SW480 (cell line): ENCODE data around the gene TMEM80.
"Not testable (repeated sequence)": the region's sequence is repeated elsewhere in the genome, so short reads cannot be mapped to it uniquely, and the experiment has no call there.

Source experiments
- DNase-seq: peaks from one replicate; pipeline ENCODE4 v3.0.0-alpha.2; 2016; ENCODE audit warnings: low spot score

Gene TMEM80

GRCh38 chr11:721741-722345 lies 26.2 kb downstream of the TMEM80 start:
- no peak for DNase-seq

DNA sequence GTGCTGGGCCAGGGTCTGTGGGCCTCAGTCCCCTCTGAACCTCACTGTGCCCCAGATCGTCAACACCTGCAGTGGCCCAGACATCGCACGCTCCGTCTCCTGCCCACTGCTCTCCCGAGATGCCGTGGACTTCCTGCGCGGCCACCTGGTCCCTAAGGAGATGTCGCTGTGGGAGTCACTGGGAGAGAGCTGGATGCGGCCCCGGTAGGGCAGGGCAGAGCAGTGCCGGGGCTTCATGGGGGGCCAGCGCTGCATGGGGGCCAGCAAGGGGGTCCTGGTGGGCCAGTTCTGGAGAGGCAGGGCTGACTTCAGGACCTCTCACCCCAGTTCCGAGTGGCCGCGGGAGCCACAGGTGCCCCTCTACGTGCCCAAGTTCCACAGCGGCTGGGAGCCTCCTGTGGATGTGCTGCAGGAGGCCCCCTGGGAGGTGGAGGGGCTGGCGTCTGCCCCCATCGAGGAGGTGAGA lies 26.8 kb downstream of the TMEM80 start:
- DNase-seq = no peak

DNA sequence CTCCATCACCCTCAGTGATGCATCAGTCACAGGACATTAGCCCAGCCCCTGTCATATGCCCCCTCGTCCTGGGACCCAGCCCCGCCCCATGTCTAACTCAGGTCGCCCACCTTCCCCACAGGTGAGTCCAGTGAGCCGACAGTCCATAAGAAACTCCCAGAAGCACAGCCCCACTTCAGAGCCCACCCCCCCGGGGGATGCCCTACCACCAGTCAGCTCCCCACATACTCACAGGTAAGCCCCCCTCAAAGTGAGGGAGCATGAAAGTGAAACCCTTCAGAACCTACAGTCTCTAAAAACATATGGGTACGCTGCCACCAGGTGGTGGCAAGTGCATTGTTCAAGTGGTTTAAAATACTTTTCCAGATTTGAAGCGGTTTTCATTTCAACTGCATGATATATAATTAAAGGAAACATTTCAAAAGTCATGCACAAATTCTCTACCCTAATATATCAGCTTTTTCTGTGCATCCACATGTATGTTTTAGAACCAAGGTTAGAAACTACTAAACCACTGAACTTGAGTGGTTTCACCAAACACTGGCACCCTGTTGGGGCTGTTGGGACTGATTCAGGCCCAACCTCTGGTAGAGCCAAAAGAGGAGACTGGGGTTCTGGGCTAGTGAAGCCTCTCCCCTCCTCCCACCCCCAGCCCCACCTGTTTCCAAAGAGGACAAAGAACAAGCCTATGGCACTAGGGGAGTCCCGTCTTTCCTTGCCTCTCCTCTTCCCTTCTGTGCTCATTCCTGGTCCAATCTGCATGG lies 27.7 kb downstream of the TMEM80 start:
- peak; percentile 52 for DNase-seq

DNA sequence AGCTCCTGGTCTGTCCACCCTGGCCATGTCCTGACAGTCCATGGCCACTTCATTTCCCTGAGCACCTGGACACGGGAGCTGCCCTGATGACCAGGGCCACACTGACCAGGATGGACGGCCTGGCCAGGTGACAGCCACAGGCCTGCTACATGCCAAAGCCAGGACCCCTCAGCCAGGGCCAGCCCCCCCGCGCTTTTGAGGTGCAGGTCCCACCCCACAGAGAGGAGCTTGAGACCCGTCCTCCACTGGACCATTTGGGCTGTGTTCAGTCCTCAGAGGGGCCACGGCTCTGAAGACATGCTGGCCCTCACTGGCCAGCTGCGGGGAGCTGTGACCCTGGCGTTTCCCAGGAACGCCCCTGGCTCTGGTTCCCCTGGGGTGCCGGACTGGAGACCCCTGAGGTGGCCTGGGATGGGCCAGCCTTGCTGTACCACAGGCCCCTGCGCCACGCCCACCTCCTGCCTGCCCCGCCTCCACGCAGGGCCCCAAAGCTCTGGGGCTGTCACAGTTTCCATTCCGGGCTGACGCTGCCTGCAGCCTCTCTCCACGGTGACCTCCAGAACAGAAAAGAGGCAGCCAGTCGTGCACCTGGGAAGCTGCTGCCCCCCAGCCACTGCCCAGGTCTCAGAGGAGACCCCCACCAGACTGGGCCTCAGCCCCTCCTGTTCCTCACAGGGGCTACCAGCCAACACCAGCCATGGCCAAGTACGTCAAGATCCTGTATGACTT lies 28.6 kb downstream of the TMEM80 start:
- no peak for DNase-seq

DNA sequence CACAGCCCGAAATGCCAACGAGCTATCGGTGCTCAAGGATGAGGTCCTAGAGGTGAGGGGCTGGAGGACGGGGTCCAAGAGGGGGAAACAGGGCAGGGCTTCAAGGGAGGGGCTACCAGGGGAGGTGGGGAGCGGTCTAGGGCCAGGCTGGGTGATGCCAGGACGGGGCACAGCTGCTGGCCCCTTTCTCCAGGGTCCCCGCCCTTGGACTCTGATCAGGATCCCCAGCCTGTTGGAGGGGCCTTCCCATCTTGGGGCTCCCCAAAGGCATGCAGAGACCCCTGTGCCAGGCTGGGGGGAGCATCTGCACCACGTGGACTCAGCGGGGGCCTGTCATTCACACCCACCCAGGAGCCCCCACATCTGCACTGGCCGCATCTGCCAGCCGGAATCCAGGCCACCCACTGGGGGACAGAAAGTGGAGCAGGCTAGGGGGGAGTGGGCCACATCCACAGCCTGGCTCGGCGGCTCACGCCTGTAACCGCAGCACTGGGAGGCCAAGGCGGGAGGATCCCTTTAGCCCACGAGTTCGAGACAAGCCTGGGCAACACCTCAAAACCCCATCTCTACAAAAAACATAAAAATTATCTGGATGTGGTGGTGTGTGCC lies 29.3 kb downstream of the TMEM80 start:
- DNase-seq = no peak

- DNase-seq = no peak
Measured at GRCh38 chr11:725624-726202, 30.1 kb downstream of the TMEM80 start.

- peak; percentile 75 for DNase-seq
Measured at GRCh38 chr11:726278-727220, 30.9 kb downstream of the TMEM80 start.

- DNase-seq = no peak
Measured at GRCh38 chr11:727281-727701, 31.7 kb downstream of the TMEM80 start.

- peak; percentile 89 for DNase-seq
Measured at GRCh38 chr11:727859-728748, 32.5 kb downstream of the TMEM80 start.

DNA sequence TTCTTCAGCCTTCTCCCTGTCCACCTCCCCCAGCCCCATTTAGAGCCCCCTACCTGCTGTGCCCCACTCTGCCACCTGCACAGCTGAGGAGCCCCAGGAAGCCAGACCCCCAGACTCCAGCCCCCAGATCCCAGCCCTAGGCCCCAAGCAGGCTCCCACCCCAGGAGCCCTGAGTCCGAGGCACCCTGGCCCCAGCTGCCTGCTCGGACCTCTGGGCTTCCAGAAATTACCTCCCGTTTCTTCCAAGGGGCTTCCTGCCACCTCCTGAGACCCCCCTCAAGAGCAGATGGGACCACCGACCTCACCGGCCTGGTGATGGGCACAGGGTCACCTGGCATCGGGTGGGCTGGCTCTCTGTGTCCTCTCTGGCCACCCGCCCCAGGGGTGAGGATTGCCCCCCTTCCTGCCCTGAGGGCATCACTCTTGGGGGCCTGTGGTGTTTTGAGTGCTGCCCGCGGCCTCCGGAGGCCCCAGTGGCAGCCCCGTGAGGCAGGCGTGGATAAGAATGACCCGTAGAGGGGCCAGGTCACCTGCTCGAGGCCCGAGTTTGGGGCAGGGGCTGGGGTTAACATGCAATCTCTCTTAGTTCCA lies 33.4 kb downstream of the TMEM80 start:
- DNase-seq = no peak

DNA sequence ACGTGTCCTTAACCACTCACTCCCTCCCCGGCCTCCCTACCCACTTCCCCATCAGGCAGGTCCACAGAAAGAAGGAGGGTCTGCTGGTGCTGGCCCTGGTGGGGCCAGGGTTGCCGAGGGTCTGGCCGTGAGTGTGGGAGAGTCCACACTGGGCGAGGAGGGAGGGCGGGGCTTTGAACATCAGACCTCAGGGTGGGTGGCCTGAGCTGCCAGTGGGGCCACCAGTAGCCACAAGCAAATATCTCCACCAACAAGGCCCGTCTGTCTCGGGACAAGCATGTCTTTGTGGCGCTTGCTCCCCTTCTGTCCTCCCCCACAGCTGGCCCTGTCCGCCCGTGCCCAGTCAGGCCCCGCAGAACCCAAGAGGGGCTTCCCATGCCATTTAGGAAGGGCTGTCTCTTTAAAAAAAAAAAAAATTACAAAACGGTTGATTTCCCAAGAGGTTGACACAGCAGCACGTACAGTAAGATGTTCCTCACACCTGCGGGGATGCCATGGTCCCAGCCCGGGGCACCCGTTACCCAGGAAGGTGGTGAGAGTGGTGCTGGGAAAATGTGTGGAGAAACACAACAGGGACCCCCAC lies 34.0 kb downstream of the TMEM80 start:
- peak; percentile 55 for DNase-seq

- no peak for DNase-seq
Measured at GRCh38 chr11:733072-733471, 37.5 kb downstream of the TMEM80 start.

DNA sequence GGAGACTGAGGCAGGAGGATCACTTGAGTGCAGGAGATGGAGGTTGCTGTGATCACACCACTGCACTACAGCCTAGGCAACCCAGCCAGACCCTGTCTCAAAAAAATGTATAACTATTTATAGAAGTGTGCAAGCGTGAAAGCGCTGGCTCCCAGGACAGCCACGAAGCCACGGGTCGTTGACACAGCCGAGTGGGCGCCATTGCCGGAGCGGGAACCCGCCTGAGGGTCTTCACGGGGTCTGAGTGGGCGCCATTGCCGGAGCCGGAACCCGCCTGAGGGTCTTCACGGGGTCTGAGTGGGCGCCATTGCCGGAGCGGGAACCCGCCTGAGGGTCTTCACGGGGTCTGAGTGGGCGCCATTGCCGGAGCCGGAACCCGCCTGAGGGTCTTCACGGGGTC lies 38.9 kb downstream of the TMEM80 start:
- DNase-seq = not testable (repeated sequence)

GRCh38 chr11:737366-737765 lies 41.8 kb downstream of the TMEM80 start:
- no peak for DNase-seq

DNA sequence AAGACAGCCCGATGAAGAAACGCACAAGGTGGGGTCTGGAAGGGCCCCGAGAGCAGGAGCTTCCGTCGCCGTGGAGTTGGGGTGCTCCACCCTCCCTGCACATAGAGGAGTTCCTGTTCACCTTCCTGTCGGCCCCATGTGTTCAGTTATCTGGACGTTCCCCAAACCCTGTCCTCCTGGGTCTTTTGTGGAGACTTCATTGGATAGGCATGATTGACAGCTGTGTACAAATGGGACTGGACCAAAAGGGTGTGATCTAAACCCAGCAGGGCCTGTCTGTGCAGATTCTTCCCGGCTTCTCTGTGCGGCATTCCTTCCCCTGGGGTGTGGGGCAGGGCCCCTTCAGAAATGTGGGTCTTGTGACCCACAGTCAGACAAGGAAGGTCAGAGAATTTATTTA lies 42.3 kb downstream of the TMEM80 start:
- DNase-seq = not testable (repeated sequence)

- DNase-seq = no peak
Measured at GRCh38 chr11:742156-742546, 46.5 kb downstream of the TMEM80 start.

GRCh38 chr11:742571-743201 lies 47.1 kb downstream of the TMEM80 start:
- no peak for DNase-seq

GRCh38 chr11:745428-745827 lies 49.8 kb downstream of the TMEM80 start:
- no peak for DNase-seq
